ENCODE data around the gene ACBD5.

ACBD5 gene

GRCh38 chr10:27251554-27251953, 11.0 kb upstream of the ACBD5 start:
- Histone ChIP-seq H3K27ac (ENCODE audit: low read depth, low read length) (no peak overlapping the region), H3K23ac (ENCODE audit: low read length) (no peak overlapping the region), H3K9ac (ENCODE audit: low read length) (no peak overlapping the region), H3K56ac (ENCODE audit: low read length) (no peak overlapping the region), H2BK15ac (replicated peaks; ENCODE audit: low read depth) (no peak overlapping the region), H3K36me3 (ENCODE audit: control insufficient read depth, insufficient read depth, low read length) (no peaks in the 10 kb centered on the region), H3K4me2 (ENCODE audit: low read length) (no peak overlapping the region), H4K8ac (ENCODE audit: low read depth, low read length) (no peak overlapping the region), H3K4ac (ENCODE audit: low read depth, low read length) (no peak overlapping the region), H2BK5ac (ENCODE audit: low read length) (no peak overlapping the region), H3K4me3 (ENCODE audit: low read length) (no peak overlapping the region), H4K5ac (ENCODE audit: low read length) (no peak overlapping the region), H3K27me3 (ENCODE audit: insufficient read depth, low read length, poor library complexity) (no peaks in the 10 kb centered on the region), H3K18ac (ENCODE audit: low read length) (no peak overlapping the region), H2BK120ac (ENCODE audit: low read depth, low read length) (no peak overlapping the region), H3K4me1 (ENCODE audit: control insufficient read depth, low read depth, low read length) (no peaks in the 10 kb centered on the region), H3K79me2 (ENCODE audit: control insufficient read depth, insufficient read depth, low read length) (no peaks in the 10 kb centered on the region), H2AK5ac (ENCODE audit: low read length) (no peak overlapping the region), H3K79me1 (ENCODE audit: low read length) (no peaks in the 10 kb centered on the region)
- WGBS (ENCODE audit: extremely low coverage, insufficient coverage, low lambda C conversion rate): no CpG with 5 or more reads among the region's 14 CpGs
- no peak for DNase-seq

- H3K27me3 ChIP-seq (ENCODE audit: insufficient read depth, low read length, poor library complexity): no peaks in the 10 kb centered on the region
- no peak overlapping the region for H4K5ac ChIP-seq (ENCODE audit: low read length)
- peaks cover 1% of the 10 kb centered on the region for H3K4me1 ChIP-seq (ENCODE audit: control insufficient read depth, low read depth, low read length)
- DNase-seq: no peak
- H3K4me3 ChIP-seq (ENCODE audit: low read length): no peak overlapping the region
- no peak overlapping the region for H3K56ac ChIP-seq (ENCODE audit: low read length)
- H4K8ac ChIP-seq (ENCODE audit: low read depth, low read length): no peak overlapping the region
- H3K79me2 ChIP-seq (ENCODE audit: control insufficient read depth, insufficient read depth, low read length): no peaks in the 10 kb centered on the region
- H2AK5ac ChIP-seq (ENCODE audit: low read length): no peak overlapping the region
- no peak overlapping the region for H3K23ac ChIP-seq (ENCODE audit: low read length)
- no peak overlapping the region for H2BK5ac ChIP-seq (ENCODE audit: low read length)
- no peak overlapping the region for H3K18ac ChIP-seq (ENCODE audit: low read length)
- no peak overlapping the region for H3K9ac ChIP-seq (ENCODE audit: low read length)
- H3K36me3 ChIP-seq (ENCODE audit: control insufficient read depth, insufficient read depth, low read length): no peaks in the 10 kb centered on the region
- H3K27ac ChIP-seq (ENCODE audit: low read depth, low read length): no peak overlapping the region
- no peak overlapping the region for H2BK120ac ChIP-seq (ENCODE audit: low read depth, low read length)
- no CpG with 5 or more reads among the region's 4 CpGs for WGBS (ENCODE audit: extremely low coverage, insufficient coverage, low lambda C conversion rate)
- no peak overlapping the region for H3K4ac ChIP-seq (ENCODE audit: low read depth, low read length)
- H3K4me2 ChIP-seq (ENCODE audit: low read length): no peak overlapping the region
- peaks cover 1% of the 10 kb centered on the region for H3K79me1 ChIP-seq (ENCODE audit: low read length)
- no peak overlapping the region for H2BK15ac ChIP-seq (replicated peaks; ENCODE audit: low read depth)
These were observed 7.6 kb upstream of the ACBD5 start for GRCh38 chr10:27248215-27248614.

- peaks cover 1% of the 10 kb centered on the region for H3K4me1 ChIP-seq (ENCODE audit: control insufficient read depth, low read depth, low read length)
- H3K27me3 ChIP-seq (ENCODE audit: insufficient read depth, low read length, poor library complexity): no peaks in the 10 kb centered on the region
- no peak overlapping the region for H4K5ac ChIP-seq (ENCODE audit: low read length)
- no peaks in the 10 kb centered on the region for H3K79me2 ChIP-seq (ENCODE audit: control insufficient read depth, insufficient read depth, low read length)
- no peaks in the 10 kb centered on the region for H3K36me3 ChIP-seq (ENCODE audit: control insufficient read depth, insufficient read depth, low read length)
- H3K4me2 ChIP-seq (ENCODE audit: low read length): no peak overlapping the region
- no peak overlapping the region for H2BK15ac ChIP-seq (replicated peaks; ENCODE audit: low read depth)
- no peak overlapping the region for H3K23ac ChIP-seq (ENCODE audit: low read length)
- H3K4ac ChIP-seq (ENCODE audit: low read depth, low read length): no peak overlapping the region
- peaks cover 1% of the 10 kb centered on the region for H3K79me1 ChIP-seq (ENCODE audit: low read length)
- H3K56ac ChIP-seq (ENCODE audit: low read length): no peak overlapping the region
- H3K18ac ChIP-seq (ENCODE audit: low read length): no peak overlapping the region
- H3K9ac ChIP-seq (ENCODE audit: low read length): no peak overlapping the region
- no CpG with 5 or more reads among the region's 3 CpGs for WGBS (ENCODE audit: extremely low coverage, insufficient coverage, low lambda C conversion rate)
- H3K27ac ChIP-seq (ENCODE audit: low read depth, low read length): no peak overlapping the region
- no peak overlapping the region for H2BK120ac ChIP-seq (ENCODE audit: low read depth, low read length)
- no peak overlapping the region for H2BK5ac ChIP-seq (ENCODE audit: low read length)
- H4K8ac ChIP-seq (ENCODE audit: low read depth, low read length): no peak overlapping the region
- no peak overlapping the region for H2AK5ac ChIP-seq (ENCODE audit: low read length)
- DNase-seq: no peak
- H3K4me3 ChIP-seq (ENCODE audit: low read length): no peak overlapping the region
These were observed 6.8 kb upstream of the ACBD5 start for GRCh38 chr10:27247441-27247840.

- DNase-seq: no peak
- no peak overlapping the region for H3K18ac ChIP-seq (ENCODE audit: low read length)
- H3K9ac ChIP-seq (ENCODE audit: low read length): no peak overlapping the region
- H2BK5ac ChIP-seq (ENCODE audit: low read length): no peak overlapping the region
- H2BK15ac ChIP-seq (replicated peaks; ENCODE audit: low read depth): no peak overlapping the region
- H3K36me3 ChIP-seq (ENCODE audit: control insufficient read depth, insufficient read depth, low read length): no peaks in the 10 kb centered on the region
- no peak overlapping the region for H3K4me2 ChIP-seq (ENCODE audit: low read length)
- H3K79me2 ChIP-seq (ENCODE audit: control insufficient read depth, insufficient read depth, low read length): no peaks in the 10 kb centered on the region
- H2BK120ac ChIP-seq (ENCODE audit: low read depth, low read length): no peak overlapping the region
- H3K27ac ChIP-seq (ENCODE audit: low read depth, low read length): no peak overlapping the region
- no peak overlapping the region for H3K4me3 ChIP-seq (ENCODE audit: low read length)
- H2AK5ac ChIP-seq (ENCODE audit: low read length): no peak overlapping the region
- H3K4me1 ChIP-seq (ENCODE audit: control insufficient read depth, low read depth, low read length): peaks cover 1% of the 10 kb centered on the region
- WGBS (ENCODE audit: extremely low coverage, insufficient coverage, low lambda C conversion rate): no CpG with 5 or more reads among the region's 5 CpGs
- H4K5ac ChIP-seq (ENCODE audit: low read length): no peak overlapping the region
- peaks cover 1% of the 10 kb centered on the region for H3K79me1 ChIP-seq (ENCODE audit: low read length)
- no peak overlapping the region for H3K4ac ChIP-seq (ENCODE audit: low read depth, low read length)
- no peaks in the 10 kb centered on the region for H3K27me3 ChIP-seq (ENCODE audit: insufficient read depth, low read length, poor library complexity)
- H3K56ac ChIP-seq (ENCODE audit: low read length): no peak overlapping the region
- H3K23ac ChIP-seq (ENCODE audit: low read length): no peak overlapping the region
- H4K8ac ChIP-seq (ENCODE audit: low read depth, low read length): no peak overlapping the region
These were observed 6.4 kb upstream of the ACBD5 start for GRCh38 chr10:27247006-27247405.

- H3K9ac ChIP-seq (ENCODE audit: low read length): no peak overlapping the region
- no peak overlapping the region for H2BK120ac ChIP-seq (ENCODE audit: low read depth, low read length)
- H3K18ac ChIP-seq (ENCODE audit: low read length): no peak overlapping the region
- no peak overlapping the region for H3K23ac ChIP-seq (ENCODE audit: low read length)
- no peak overlapping the region for H4K5ac ChIP-seq (ENCODE audit: low read length)
- H3K4me2 ChIP-seq (ENCODE audit: low read length): no peak overlapping the region
- no peak overlapping the region for H3K56ac ChIP-seq (ENCODE audit: low read length)
- H3K36me3 ChIP-seq (ENCODE audit: control insufficient read depth, insufficient read depth, low read length): no peaks in the 10 kb centered on the region
- no peaks in the 10 kb centered on the region for H3K27me3 ChIP-seq (ENCODE audit: insufficient read depth, low read length, poor library complexity)
- no peak overlapping the region for H3K4me3 ChIP-seq (ENCODE audit: low read length)
- no peak overlapping the region for H2BK15ac ChIP-seq (replicated peaks; ENCODE audit: low read depth)
- WGBS (ENCODE audit: extremely low coverage, insufficient coverage, low lambda C conversion rate): no CpG with 5 or more reads among the region's 11 CpGs
- H3K79me1 ChIP-seq (ENCODE audit: low read length): peaks cover 1% of the 10 kb centered on the region
- H4K8ac ChIP-seq (ENCODE audit: low read depth, low read length): no peak overlapping the region
- H2BK5ac ChIP-seq (ENCODE audit: low read length): no peak overlapping the region
- no peak overlapping the region for H3K4ac ChIP-seq (ENCODE audit: low read depth, low read length)
- no peaks in the 10 kb centered on the region for H3K79me2 ChIP-seq (ENCODE audit: control insufficient read depth, insufficient read depth, low read length)
- DNase-seq: no peak
- H3K4me1 ChIP-seq (ENCODE audit: control insufficient read depth, low read depth, low read length): peaks cover 1% of the 10 kb centered on the region
- no peak overlapping the region for H2AK5ac ChIP-seq (ENCODE audit: low read length)
- no peak overlapping the region for H3K27ac ChIP-seq (ENCODE audit: low read depth, low read length)
These were observed 5.2 kb upstream of the ACBD5 start for GRCh38 chr10:27245836-27246235.

GRCh38 chr10:27244976-27245375, 4.4 kb upstream of the ACBD5 start:
- no CpG with 5 or more reads among the region's 1 CpG for WGBS (ENCODE audit: extremely low coverage, insufficient coverage, low lambda C conversion rate)
- Histone ChIP-seq H4K8ac (ENCODE audit: low read depth, low read length) (no peak overlapping the region), H3K27me3 (ENCODE audit: insufficient read depth, low read length, poor library complexity) (no peaks in the 10 kb centered on the region), H2AK5ac (ENCODE audit: low read length) (no peak overlapping the region), H3K79me2 (ENCODE audit: control insufficient read depth, insufficient read depth, low read length) (no peaks in the 10 kb centered on the region), H3K9ac (ENCODE audit: low read length) (no peak overlapping the region), H3K4me3 (ENCODE audit: low read length) (no peak overlapping the region), H3K56ac (ENCODE audit: low read length) (no peak overlapping the region), H3K4ac (ENCODE audit: low read depth, low read length) (no peak overlapping the region), H4K5ac (ENCODE audit: low read length) (no peak overlapping the region), H3K36me3 (ENCODE audit: control insufficient read depth, insufficient read depth, low read length) (no peaks in the 10 kb centered on the region), H3K79me1 (ENCODE audit: low read length) (peaks cover 1% of the 10 kb centered on the region), H2BK15ac (replicated peaks; ENCODE audit: low read depth) (no peak overlapping the region), H3K4me2 (ENCODE audit: low read length) (no peak overlapping the region), H3K27ac (ENCODE audit: low read depth, low read length) (no peak overlapping the region), H3K4me1 (ENCODE audit: control insufficient read depth, low read depth, low read length) (peaks cover 1% of the 10 kb centered on the region), H2BK120ac (ENCODE audit: low read depth, low read length) (no peak overlapping the region), H2BK5ac (ENCODE audit: low read length) (no peak overlapping the region), H3K18ac (ENCODE audit: low read length) (no peak overlapping the region), H3K23ac (ENCODE audit: low read length) (no peak overlapping the region)
- no peak for DNase-seq
